EL (cell line): ENCODE results near the gene SLC1A7.

ENCODE experiments used
- DNase-seq: peaks from one replicate; pipeline ENCODE4 v3.0.0-alpha.2; 2016

The SLC1A7 gene

DNA sequence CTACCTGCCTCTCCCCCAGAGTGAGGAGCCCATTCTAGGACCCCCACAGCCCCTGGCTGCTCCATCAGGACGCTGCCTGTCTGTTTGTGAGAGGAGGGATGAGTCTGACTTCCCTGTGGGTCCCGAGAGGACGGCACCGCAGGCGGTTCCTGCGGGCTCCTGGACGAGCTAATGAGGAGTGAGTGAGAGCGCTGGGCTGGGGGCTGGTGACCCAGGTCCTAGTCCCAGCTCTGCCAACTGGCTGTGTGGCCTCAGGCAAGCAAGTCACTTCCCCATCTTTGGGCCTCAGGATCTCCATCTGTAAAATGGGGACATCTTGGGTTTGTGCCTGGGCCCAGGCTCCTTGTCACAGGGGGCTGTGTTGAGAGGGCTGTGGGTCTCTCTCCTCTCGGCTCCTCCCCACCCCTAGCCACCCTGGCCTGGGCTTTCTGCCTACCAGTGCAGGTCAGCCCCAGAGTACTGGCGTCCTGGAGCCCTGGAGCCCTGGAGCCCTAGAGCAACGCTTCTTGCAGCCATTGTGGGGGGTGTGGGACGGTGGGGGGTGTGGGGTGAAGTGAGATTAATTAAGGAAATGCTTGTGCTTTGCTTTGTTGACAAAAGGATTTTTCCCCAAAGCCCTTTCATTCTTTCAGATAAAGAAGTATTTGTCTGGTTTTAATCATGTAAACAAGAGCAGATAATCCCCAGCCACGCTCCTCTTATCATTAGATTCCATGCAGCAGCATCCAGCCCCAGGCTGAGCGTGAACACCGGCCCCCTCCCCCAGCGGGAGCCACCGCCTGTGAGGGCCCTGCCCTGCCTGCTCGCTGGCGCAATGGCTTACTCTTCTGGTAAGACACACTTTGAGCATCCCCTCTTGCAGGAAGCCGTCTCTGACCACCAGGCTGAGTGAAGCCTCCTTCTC, 26.8 kb downstream of the SLC1A7 start:
- no peak for DNase-seq

GRCh38 chr1:53114581-53115400, 27.6 kb downstream of the SLC1A7 start:
- no peak for DNase-seq

DNA sequence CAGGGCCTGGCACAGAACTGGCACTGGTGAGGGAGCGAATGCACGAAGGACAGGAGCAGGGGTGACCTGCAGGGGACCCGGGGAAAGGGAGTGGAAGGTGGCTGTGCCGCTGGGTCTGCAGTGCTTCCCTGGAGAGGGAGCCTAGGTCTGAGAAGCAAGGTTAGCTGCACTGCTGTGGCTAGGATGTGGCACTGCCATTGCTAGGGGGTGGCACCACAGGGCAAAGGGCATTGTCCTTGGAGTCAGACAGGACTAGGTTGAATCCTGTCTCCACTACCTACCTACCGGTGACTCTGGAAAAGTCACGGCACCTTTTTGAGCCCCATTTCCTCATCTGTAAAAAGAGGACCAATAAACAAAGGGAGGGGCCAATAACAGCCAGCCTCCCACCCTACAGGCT, 28.3 kb downstream of the SLC1A7 start:
- no peak for DNase-seq

DNA sequence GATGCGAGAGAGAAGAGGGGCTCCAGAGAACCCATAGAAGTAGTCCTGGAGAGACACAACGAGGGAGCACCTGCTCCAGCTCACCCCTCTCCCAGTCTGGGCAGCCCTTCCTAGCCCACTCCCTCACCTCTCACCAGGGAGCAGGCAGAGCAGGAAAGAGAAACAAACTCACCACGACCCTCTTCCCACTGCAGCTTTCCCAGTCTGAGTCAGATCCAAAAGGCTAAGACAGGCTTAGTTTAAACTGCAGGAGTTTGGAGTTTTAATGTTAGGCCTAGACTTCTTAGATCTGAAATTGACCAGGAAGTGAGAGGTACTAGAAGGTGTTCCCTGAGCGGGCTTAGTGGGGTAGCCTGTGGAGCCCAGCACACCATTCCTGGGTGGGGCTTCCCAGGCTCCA, 29.6 kb downstream of the SLC1A7 start:
- no peak for DNase-seq

DNA sequence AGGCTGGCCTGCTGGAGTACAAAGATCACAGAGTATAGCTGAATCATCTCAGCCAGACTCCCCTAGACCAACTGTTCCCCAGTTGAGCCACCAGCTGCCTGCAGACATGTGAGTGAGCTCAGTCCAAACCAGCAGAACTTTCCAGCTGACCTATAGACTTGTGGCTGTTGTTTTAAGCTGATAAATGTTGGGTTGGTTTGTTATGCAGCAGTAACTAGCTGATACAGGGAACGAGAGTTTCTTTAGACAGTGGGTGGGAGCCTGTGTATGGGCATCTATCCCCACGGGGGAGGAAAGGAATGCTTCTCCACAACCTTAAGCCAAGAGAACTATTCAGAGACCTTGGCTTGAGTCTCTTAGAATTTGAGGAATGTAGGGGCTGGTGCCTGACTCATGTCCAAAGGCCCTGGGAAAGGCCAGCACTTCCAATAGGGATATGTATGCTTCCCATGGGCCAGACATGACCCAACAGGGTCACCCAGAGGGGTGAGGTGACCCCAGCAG, 30.1 kb downstream of the SLC1A7 start:
- DNase-seq: peak; percentile 95

DNA sequence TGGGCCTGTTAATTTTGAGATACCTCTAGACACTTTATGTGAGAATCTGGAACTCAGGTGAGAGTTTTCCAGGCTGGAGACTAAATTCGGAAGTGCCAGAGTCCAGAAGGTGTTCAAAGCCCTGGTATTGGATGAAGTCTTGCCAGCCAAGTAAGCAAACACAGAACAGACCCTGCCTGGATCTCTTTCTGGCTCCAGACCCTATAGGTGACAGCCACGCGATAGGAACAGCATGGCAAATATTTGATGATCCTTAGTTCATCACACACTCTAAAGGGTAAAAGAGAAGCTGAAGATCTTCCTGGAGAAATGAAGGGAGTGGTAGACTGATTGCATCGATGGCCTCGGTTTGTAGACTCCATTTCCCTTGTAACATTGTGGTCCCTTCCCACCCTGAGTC, 30.7 kb downstream of the SLC1A7 start:
- DNase-seq: no peak

GRCh38 chr1:53111073-53111556, 31.3 kb downstream of the SLC1A7 start:
- DNase-seq: no peak

GRCh38 chr1:53110370-53111072, 31.9 kb downstream of the SLC1A7 start:
- peak; percentile 59 for DNase-seq

- DNase-seq: peak; percentile 32
Measured at GRCh38 chr1:53108646-53109580, 33.5 kb downstream of the SLC1A7 start.

DNA sequence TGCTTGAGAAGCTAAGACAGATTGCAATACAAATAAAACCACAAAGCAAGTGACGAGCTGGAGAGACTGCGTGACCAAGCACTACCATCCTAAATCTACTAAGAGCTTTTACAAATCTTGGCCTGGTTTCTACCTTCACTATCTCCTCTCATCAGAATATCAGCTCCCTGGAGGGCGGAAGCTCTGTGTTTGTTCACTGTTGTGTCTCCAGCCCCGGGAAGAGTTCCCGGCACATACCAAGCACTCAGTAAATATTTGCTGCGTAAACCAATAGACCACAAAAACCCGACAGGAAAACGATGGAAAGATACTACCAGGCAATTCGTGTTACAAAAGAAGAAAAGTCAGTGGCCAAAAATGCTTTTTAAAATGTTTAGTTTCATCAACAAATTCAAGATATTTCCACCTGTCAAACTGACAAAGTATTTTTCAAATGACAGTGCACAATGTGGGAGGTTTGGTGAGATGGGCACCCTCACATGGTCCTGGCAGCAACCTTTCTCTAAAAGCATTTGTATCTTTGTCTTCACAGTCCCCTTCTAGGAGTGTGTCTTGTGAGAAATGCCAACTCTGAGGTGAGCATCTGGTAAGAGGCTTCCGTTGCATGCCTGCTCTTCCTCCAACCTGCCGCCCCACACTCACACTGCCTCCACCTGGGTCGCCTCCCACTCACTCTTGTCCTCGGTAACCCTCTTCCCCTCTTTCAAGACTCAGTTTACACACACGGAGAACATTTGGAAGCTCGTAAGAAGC, 34.7 kb downstream of the SLC1A7 start:
- DNase-seq: peak; percentile 93

DNA sequence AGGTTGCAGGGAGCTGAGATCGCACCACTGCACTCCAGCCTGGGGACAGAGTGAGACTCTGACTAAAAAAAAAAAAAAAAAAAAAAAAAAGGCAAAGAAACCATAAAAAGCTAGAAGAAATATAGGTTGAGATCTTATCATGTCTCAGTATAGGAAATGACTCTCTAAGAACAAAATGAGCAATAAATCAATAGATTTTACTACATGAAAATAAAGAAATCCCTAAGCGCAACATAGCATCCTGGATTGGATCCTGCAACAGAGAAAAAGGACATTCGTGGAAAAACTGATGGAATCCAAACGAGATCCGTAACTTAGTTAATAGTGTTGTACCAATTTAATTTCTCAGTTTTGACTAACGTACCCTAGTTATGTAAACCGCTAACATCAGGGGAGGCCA, 35.3 kb downstream of the SLC1A7 start:
- no peak for DNase-seq

GRCh38 chr1:53104289-53104913, 38.0 kb downstream of the SLC1A7 start:
- no peak for DNase-seq

DNA sequence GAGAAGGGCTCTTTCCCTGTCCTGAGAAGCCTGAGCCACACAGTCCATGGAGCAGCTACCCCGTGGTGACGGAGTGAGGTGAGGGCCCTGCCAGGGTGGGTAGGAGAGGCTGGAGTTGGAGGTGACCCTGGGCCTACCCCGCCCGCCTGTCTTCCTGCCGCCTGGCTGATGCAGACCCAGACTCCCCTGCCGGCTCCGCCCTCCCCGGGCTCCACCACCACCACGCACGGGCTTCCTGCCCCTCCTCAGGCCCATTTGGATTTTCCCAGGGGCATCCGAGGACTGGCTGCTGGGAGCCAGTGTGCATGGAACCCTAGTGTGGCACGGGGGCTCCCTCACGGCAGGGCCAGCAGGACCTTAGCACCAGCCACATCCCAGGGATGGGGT, 47.9 kb downstream of the SLC1A7 start:
- DNase-seq: no peak

DNA sequence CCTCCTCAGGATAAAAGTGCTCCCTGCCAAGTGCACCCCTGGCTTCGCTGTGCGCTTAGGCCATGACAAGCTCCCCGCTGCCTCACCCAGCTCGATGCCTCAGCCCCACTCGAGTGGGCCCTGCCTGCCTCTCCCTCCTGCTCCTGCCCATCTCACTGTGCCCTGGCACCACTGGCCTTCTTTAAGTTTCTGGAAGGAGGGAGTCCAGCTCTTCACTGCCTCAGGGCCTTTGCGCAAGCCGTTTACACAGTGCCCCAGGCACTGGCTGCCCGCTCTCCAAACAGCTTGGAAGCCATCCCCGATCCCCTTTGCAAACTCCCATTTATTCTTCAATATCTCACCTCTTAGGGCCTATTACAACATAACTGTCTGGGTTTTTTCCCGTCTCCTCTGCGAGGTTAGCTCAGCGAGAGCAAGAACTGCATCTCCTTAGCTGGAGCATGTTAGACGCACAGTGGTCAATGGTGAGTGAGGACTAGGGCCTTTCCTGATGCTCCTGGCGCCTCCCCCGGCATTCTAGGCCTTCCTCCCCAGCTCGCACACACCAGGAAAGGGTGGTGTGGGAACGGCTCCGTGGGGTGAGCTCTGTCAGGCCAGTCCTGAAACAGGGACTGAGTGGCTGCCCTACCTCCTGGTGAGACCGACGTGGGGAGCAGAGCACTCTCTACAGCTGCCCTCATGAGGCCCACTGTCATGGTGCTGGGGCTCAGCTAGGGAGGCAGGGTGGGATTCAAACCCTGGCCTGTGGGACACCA, 48.5 kb downstream of the SLC1A7 start:
- DNase-seq: no peak

DNA sequence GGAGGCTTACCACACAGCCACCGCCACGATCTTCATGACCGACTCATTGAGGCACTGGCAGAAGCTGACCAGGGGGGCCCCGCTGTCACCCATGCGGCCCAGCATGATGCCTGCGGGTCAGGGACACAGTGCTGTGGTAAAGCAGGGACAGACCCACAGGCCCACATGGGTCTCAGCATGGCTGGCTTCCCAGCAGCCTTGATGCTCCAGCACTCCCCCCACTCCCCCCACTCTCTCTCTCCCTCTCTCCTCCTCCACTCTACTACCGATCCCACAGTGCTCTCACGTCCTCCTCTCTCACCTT, 49.0 kb downstream of the SLC1A7 start:
- DNase-seq: no peak

DNA sequence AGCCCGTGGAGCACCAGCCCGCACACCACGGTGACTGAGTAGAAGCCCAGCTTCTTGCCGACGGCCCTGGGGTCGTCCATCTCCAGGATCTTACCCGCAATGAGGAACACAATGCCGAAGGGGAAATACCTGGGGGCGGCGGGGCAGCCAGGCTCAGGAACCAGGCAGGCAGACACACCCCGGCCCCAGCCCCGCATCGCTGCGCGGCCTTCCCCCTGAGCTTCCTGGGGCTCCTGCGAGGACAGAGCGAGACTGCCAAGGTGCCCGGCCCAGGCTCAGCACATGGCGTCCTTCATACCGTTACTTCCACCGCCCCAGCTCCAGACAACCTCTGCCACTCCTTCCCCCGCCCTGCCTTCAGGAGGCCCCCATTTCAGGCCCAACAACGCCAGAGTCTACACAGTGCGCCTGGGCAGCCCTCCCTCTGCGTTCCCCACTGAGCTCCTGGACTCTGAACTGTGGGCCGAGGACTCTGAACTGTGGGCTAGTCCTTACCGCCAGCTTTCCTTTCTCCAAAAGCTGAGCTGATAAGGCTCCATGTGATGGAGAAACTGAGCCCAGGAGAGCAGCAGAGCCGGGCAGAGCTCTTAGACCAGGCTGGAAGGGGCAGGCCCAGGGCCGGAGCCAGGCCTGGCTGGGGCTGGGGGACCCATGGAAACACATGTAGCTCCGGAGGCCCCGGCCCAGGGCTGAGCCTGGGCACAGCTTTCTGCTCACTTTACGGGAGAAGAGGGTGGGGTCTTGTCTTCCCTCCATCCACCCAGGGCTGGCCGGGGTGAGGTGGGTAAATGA, 49.6 kb downstream of the SLC1A7 start:
- DNase-seq: no peak

GRCh38 chr1:53091841-53092645, 50.4 kb downstream of the SLC1A7 start:
- peak; percentile 59 for DNase-seq
